CD8-positive, alpha-beta memory T cell (primary cell): ENCODE results near the gene LRRN2. TPM values are rescaled to one million over a fixed set of nuclear protein-coding genes. Genes with fewer than 3 reads are reported as not detected.

ENCODE experiments used
- CTCF ChIA-PET: fragments of 350-600 bp; sonication (Branson Sonifier 250); formaldehyde crosslinking; loops from one replicate; lab custom pipeline; 2021; ENCODE audit warnings: antibody characterized with exemption; lab: Charles Lee
- POLR2A ChIA-PET: fragments of 350-600 bp; sonication (Branson Sonifier 250); formaldehyde crosslinking; loops from one replicate; lab custom pipeline; 2021; ENCODE audit warnings: antibody characterized with exemption; lab: Charles Lee
- DNase-seq, 5 donors: peaks; one replicate each; pipeline versions ENCODE4 v3.0.0 to v3.0.0-alpha.2; 2020 to 2022; ENCODE audit warnings: mixed read lengths in 1 of 5
- H3K27ac ChIP-seq: one replicate; pipeline ENCODE4 v1.7.0; 2013; ENCODE audit warnings: low read depth, mild to moderate bottlenecking, low read length, moderate library complexity
- H3K27me3 ChIP-seq: 2 replicates; pipeline ENCODE4 v1.7.0; 2013; ENCODE audit warnings: low read length, mild to moderate bottlenecking; ENCODE audit not compliant: insufficient read depth, poor library complexity, severe bottlenecking
- H3K36me3 ChIP-seq: 2 replicates; pipeline ENCODE4 v1.7.0; 2013; ENCODE audit warnings: mild to moderate bottlenecking, low read length, moderate library complexity; ENCODE audit not compliant: insufficient read depth
- H3K4me1 ChIP-seq: 2 replicates; pipeline ENCODE4 v1.7.0; 2013; ENCODE audit warnings: mild to moderate bottlenecking, low read length, moderate library complexity; ENCODE audit not compliant: insufficient read depth
- H3K4me3 ChIP-seq: 2 replicates; pipeline ENCODE4 v1.7.0; 2013; ENCODE audit warnings: mild to moderate bottlenecking, low read length
- H3K9me3 ChIP-seq: 2 replicates; pipeline ENCODE4 v1.7.0; 2013; ENCODE audit warnings: mild to moderate bottlenecking, low read length
- H3K27ac Mint-ChIP-seq, 8 donors: one replicate each; pipeline ENCODE4 v1.8.0; 2020 to 2021; ENCODE audit warnings: mixed read lengths in 8 of 8, mild to moderate bottlenecking in 6 of 8, inconsistent platforms in 3 of 8, moderate library complexity in 3 of 8
- H3K27me3 Mint-ChIP-seq, 2 donors: one replicate each; pipeline ENCODE4 v1.8.0; 2020 to 2021; ENCODE audit warnings: mixed read lengths in 2 of 2, mild to moderate bottlenecking in 1 of 2, moderate library complexity in 1 of 2
- H3K36me3 Mint-ChIP-seq, 3 donors: one replicate each; pipeline ENCODE4 v1.8.0; 2020 to 2021; ENCODE audit warnings: mixed read lengths in 3 of 3, inconsistent platforms in 1 of 3, mild to moderate bottlenecking in 1 of 3
- H3K4me1 Mint-ChIP-seq, 3 donors: one replicate each; pipeline ENCODE4 v1.8.0; 2020 to 2021; ENCODE audit warnings: mixed read lengths in 3 of 3, inconsistent platforms in 1 of 3, mild to moderate bottlenecking in 1 of 3
- H3K4me3 Mint-ChIP-seq, 7 donors: one replicate each; pipeline ENCODE4 v1.8.0; 2020 to 2021; ENCODE audit warnings: mixed read lengths in 7 of 7, mild to moderate bottlenecking in 6 of 7, moderate library complexity in 4 of 7, inconsistent platforms in 2 of 7
- H3K9me3 Mint-ChIP-seq, 5 donors: one replicate each; pipeline ENCODE4 v1.8.0; 2020 to 2022; ENCODE audit warnings: mixed read lengths in 5 of 5, mild to moderate bottlenecking in 3 of 5, moderate library complexity in 2 of 5, inconsistent platforms in 1 of 5
- polyA plus RNA-seq: library from polyadenylated mRNA; unstranded; fragments of 300-500 nt; fragmentation: Illumina TruSeq; gene quantifications from one replicate; pipeline ENCODE4 v1.2.3, GENCODE V29; 2021
- total RNA-seq, 2 experiments: library from RNA; stranded (reverse); gene quantifications; one replicate each; pipeline ENCODE4 v1.2.3, GENCODE V29; 2021

The LRRN2 gene
- total and polyA plus RNA-seq, 3 experiments from 2014 or later: not detected

GRCh38 chr1:204647114-204647804 is 38.3 kb downstream of the LRRN2 start:
- Mint-ChIP-seq H3K36me3 (no peaks in the 10 kb centered on the region), H3K27me3 (peaks cover 10 to 32% of the 10 kb centered on the region in 2 donors), H3K4me3 (no peak overlapping the region), H3K27ac (no peak overlapping the region), H3K9me3 (no peaks in the 10 kb centered on the region), H3K4me1 (no peaks in the 10 kb centered on the region)
- Histone ChIP-seq H3K27me3 (no peaks in the 10 kb centered on the region), H3K27ac (no peak overlapping the region), H3K4me3 (no peak overlapping the region), H3K4me1 (no peaks in the 10 kb centered on the region), H3K9me3 (no peaks in the 10 kb centered on the region), H3K36me3 (no peaks in the 10 kb centered on the region)
- DNase-seq: no peak
- ChIA-PET CTCF (no interaction called here), POLR2A (no interaction called here)

GRCh38 chr1:204645666-204646065 is 39.9 kb downstream of the LRRN2 start:
- Histone ChIP-seq H3K27me3 (no peaks in the 10 kb centered on the region), H3K27ac (no peak overlapping the region), H3K36me3 (no peaks in the 10 kb centered on the region), H3K9me3 (no peaks in the 10 kb centered on the region), H3K4me3 (no peak overlapping the region), H3K4me1 (no peaks in the 10 kb centered on the region)
- Mint-ChIP-seq H3K4me1 (no peaks in the 10 kb centered on the region), H3K27me3 (peaks cover 10 to 30% of the 10 kb centered on the region in 2 donors), H3K36me3 (no peaks in the 10 kb centered on the region), H3K27ac (no peak overlapping the region), H3K4me3 (no peak overlapping the region), H3K9me3 (no peaks in the 10 kb centered on the region)
- CTCF ChIA-PET: no interaction called here
- no peak for DNase-seq
- POLR2A ChIA-PET: no interaction called here

DNA sequence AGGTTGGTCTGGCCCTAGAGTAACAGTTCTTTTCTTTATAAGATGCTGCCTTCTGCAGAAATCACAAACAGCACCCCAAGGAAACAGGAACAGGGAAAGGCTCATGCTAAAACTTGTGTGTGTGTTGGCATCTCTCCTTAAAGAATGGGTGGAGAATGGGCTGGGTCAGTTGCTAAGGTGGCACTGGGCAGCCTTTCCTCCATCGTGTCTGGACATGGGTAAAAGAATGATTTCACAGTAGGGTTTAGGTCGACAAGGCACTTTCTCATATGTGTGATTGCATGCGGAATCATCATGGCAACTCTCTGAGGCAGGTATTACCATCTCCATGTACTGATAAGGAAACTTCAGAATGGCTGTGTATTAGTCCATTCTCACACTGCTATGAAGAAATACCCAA is 40.3 kb downstream of the LRRN2 start:
- Mint-ChIP-seq H3K27ac (no peak overlapping the region), H3K4me3 (no peak overlapping the region), H3K9me3 (no peaks in the 10 kb centered on the region), H3K27me3 (peaks cover 10 to 28% of the 10 kb centered on the region in 2 donors), H3K4me1 (no peaks in the 10 kb centered on the region), H3K36me3 (no peaks in the 10 kb centered on the region)
- Histone ChIP-seq H3K9me3 (no peaks in the 10 kb centered on the region), H3K4me3 (no peak overlapping the region), H3K27me3 (no peaks in the 10 kb centered on the region), H3K36me3 (no peaks in the 10 kb centered on the region), H3K27ac (no peak overlapping the region), H3K4me1 (no peaks in the 10 kb centered on the region)
- ChIA-PET CTCF (no interaction called here), POLR2A (no interaction called here)
- DNase-seq: no peak

- POLR2A ChIA-PET: no interaction called here
- DNase-seq: no peak
- Mint-ChIP-seq H3K27me3 (peaks cover 10 to 28% of the 10 kb centered on the region in 2 donors), H3K36me3 (no peaks in the 10 kb centered on the region), H3K4me1 (no peaks in the 10 kb centered on the region), H3K9me3 (no peaks in the 10 kb centered on the region), H3K27ac (no peak overlapping the region), H3K4me3 (no peak overlapping the region)
- Histone ChIP-seq H3K36me3 (no peaks in the 10 kb centered on the region), H3K4me1 (no peaks in the 10 kb centered on the region), H3K4me3 (no peak overlapping the region), H3K9me3 (no peaks in the 10 kb centered on the region), H3K27me3 (no peaks in the 10 kb centered on the region), H3K27ac (no peak overlapping the region)
- CTCF ChIA-PET: interaction anchor here (1.4 kb wide), 1 partner anchor 29 kb away, joined by 3 read pairs; no protein-coding TSS in a partner anchor
These were observed 42.0 kb downstream of the LRRN2 start for GRCh38 chr1:204643503-204643902.

DNA sequence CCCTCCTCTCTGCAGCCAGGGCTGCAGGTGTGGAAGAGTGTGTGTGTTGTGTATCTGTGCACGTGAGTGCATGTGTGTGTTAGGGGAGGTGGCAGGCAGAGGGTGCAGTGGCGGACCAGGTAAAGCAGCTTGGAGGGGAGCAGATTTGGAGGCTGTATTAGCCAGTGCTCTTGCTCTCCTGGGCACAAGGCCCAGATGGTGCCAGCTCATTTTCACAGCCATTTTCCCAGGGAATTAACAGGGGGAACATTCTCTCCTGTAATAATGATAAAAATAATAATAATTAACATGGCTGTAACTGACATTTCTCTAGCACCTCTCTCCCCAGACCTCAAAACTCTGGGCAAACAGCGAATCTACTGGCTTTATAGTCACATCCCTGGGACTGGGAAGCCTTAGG is 43.6 kb downstream of the LRRN2 start:
- Mint-ChIP-seq H3K27me3 (peaks cover 11 to 31% of the 10 kb centered on the region in 2 donors), H3K27ac (no peak overlapping the region), H3K4me3 (no peak overlapping the region), H3K36me3 (no peaks in the 10 kb centered on the region), H3K9me3 (no peaks in the 10 kb centered on the region), H3K4me1 (no peaks in the 10 kb centered on the region)
- H3K9me3 ChIP-seq: no peaks in the 10 kb centered on the region
- no peak overlapping the region for H3K4me3 ChIP-seq
- H3K27ac ChIP-seq: no peak overlapping the region
- CTCF ChIA-PET: interaction anchor here (0.7 to 1.3 kb wide), 3 partner anchors 10 to 76 kb away, joined by 3 to 4 read pairs (median 3); no protein-coding TSS in a partner anchor
- no peaks in the 10 kb centered on the region for H3K27me3 ChIP-seq
- POLR2A ChIA-PET: no interaction called here
- no peak for DNase-seq
- H3K4me1 ChIP-seq: no peaks in the 10 kb centered on the region
- H3K36me3 ChIP-seq: no peaks in the 10 kb centered on the region

DNA sequence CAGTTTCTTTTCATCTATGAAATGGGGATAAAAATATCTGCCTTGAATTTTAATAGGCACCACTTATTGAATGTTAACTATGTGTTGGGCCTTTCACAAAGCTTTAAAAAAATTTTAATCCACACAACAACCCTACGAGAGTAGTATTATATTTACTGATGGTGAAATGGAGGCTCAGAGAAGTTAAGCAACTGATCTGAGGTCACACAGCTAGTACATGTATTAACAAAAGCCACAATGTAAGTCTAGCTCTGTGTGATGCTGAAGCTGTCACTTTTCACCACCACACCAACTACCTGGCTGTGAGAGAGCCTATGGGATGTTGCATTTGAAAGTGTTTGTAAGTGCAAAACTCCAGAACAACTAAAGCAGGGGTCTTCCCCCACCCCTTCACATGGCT is 44.1 kb downstream of the LRRN2 start:
- H3K36me3 Mint-ChIP-seq: no peaks in the 10 kb centered on the region
- ChIA-PET CTCF (interaction anchor here (0.7 to 1.3 kb wide), 3 partner anchors 10 to 76 kb away, joined by 3 to 4 read pairs (median 3); no protein-coding TSS in a partner anchor), POLR2A (no interaction called here)
- no peaks in the 10 kb centered on the region for H3K4me1 ChIP-seq
- peaks cover 11 to 35% of the 10 kb centered on the region in 2 donors for H3K27me3 Mint-ChIP-seq
- no peaks in the 10 kb centered on the region for H3K36me3 ChIP-seq
- no peak overlapping the region for H3K27ac ChIP-seq
- H3K27ac Mint-ChIP-seq: no peak overlapping the region
- H3K4me1 Mint-ChIP-seq: no peaks in the 10 kb centered on the region
- H3K4me3 Mint-ChIP-seq: no peak overlapping the region
- no peaks in the 10 kb centered on the region for H3K27me3 ChIP-seq
- H3K9me3 ChIP-seq: no peaks in the 10 kb centered on the region
- no peak for DNase-seq
- H3K9me3 Mint-ChIP-seq: no peaks in the 10 kb centered on the region
- no peak overlapping the region for H3K4me3 ChIP-seq

DNA sequence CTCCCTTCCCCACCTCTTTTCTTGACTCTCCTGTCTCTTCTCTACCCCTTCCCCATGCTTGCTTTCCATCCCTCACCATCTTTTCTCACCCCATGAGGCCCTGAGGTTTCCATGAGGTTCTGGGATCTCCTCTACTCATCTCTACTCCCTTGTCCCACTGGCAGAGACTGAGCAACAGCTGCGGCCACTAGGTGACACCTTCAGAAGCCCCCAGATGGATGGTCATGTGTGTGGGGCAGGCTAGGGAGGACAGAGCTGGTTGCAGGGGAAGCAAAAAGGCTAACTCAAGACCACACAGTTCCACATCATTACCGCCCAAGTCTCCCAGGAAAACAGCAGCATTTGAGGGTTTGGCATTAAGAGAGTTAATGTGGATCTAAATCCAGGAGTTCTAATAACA is 45.0 kb downstream of the LRRN2 start:
- no peak overlapping the region for H3K4me3 Mint-ChIP-seq
- Histone ChIP-seq H3K4me3 (no peak overlapping the region), H3K36me3 (no peaks in the 10 kb centered on the region), H3K4me1 (no peaks in the 10 kb centered on the region), H3K27ac (no peak overlapping the region), H3K27me3 (no peaks in the 10 kb centered on the region), H3K9me3 (no peaks in the 10 kb centered on the region)
- H3K27ac Mint-ChIP-seq: peak overlapping the region in 1 of 8 donors; percentile 16
- CTCF ChIA-PET: no interaction called here
- H3K9me3 Mint-ChIP-seq: no peaks in the 10 kb centered on the region
- no peak for DNase-seq
- H3K4me1 Mint-ChIP-seq: no peaks in the 10 kb centered on the region
- POLR2A ChIA-PET: no interaction called here
- H3K27me3 Mint-ChIP-seq: peaks cover 16 to 39% of the 10 kb centered on the region in 2 donors
- H3K36me3 Mint-ChIP-seq: no peaks in the 10 kb centered on the region

DNA sequence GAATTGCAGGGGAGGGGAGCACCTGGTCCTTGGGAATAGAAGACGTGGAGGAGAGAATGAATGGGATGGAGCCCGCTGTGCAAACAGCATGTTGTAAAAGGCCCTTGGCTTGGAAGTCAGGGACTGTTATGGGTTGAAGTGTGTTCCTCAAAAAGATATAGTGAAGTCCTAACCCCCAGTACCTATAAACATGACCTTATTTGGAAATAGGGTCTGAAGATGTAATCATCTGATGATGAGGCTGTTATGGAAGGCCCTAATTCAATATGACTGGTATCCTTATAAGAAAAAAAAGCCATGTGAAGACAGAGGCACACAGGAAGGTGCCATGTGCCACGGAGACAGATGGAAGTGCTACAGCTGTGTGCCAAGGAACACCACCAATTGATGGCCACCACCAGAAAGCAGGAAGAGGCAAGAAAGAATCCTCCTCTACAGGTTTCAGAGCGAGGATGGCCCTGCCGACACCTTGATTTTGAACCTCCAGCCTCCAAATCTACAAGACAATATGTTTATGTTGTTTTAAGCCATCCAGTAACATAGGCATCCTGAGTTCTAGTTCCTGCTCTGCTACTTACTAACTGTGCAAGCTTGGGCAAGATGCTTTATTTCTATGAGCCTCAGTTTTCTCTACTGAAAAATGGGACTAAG is 51.2 kb downstream of the LRRN2 start:
- no peaks in the 10 kb centered on the region for H3K9me3 ChIP-seq
- H3K4me1 ChIP-seq: no peaks in the 10 kb centered on the region
- H3K4me1 Mint-ChIP-seq: no peaks in the 10 kb centered on the region
- ChIA-PET CTCF (interaction anchor here (0.7 kb wide), 1 partner anchor 68 kb away, joined by 3 read pairs; no protein-coding TSS in a partner anchor), POLR2A (no interaction called here)
- H3K9me3 Mint-ChIP-seq: no peaks in the 10 kb centered on the region
- no peak for DNase-seq
- H3K36me3 Mint-ChIP-seq: no peaks in the 10 kb centered on the region
- no peak overlapping the region for H3K27ac Mint-ChIP-seq
- H3K27me3 ChIP-seq: peaks cover 4% of the 10 kb centered on the region
- no peak overlapping the region for H3K4me3 ChIP-seq
- no peaks in the 10 kb centered on the region for H3K36me3 ChIP-seq
- peaks cover 23 to 56% of the 10 kb centered on the region in 2 donors for H3K27me3 Mint-ChIP-seq
- no peak overlapping the region for H3K4me3 Mint-ChIP-seq
- no peak overlapping the region for H3K27ac ChIP-seq
